ENCODE measurements around the gene GRIK4.

DNA sequence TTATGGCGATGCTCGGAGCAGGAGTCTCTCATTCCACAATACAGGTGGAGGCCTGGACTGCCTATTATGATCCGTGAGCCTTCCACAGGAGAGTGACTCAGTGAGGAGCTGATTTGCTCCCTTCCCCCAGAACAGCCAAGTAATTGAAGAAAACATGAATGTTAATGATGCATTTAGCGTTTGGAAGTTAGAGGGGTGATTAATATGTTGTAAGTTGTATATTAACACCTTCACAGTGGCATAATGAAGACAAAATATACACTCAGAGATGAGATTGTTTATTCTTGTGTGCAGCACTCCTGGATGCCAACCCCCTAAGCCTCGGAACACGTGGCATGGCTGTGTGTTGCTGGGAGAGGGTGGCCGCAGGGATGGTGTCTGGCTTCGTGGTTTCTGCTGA lies 98.6 kb downstream of the GRIK4 start:
- no peak for TF ChIP-seq POLR2A (IDR thresholded peaks at IDR 0.05)
- TF ChIP-seq, protein P1, sequence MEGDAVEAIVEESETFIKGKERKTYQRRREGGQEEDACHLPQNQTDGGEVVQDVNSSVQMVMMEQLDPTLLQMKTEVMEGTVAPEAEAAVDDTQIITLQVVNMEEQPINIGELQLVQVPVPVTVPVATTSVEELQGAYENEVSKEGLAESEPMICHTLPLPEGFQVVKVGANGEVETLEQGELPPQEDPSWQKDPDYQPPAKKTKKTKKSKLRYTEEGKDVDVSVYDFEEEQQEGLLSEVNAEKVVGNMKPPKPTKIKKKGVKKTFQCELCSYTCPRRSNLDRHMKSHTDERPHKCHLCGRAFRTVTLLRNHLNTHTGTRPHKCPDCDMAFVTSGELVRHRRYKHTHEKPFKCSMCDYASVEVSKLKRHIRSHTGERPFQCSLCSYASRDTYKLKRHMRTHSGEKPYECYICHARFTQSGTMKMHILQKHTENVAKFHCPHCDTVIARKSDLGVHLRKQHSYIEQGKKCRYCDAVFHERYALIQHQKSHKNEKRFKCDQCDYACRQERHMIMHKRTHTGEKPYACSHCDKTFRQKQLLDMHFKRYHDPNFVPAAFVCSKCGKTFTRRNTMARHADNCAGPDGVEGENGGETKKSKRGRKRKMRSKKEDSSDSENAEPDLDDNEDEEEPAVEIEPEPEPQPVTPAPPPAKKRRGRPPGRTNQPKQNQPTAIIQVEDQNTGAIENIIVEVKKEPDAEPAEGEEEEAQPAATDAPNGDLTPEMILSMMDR (IDR thresholded peaks at IDR 0.05), result no peak
